ENCODE measurements around the gene FSD1L.
"Not testable (repeated sequence)": the region's sequence is repeated elsewhere in the genome, so short reads cannot be mapped to it uniquely, and the experiment has no call there.

DNA sequence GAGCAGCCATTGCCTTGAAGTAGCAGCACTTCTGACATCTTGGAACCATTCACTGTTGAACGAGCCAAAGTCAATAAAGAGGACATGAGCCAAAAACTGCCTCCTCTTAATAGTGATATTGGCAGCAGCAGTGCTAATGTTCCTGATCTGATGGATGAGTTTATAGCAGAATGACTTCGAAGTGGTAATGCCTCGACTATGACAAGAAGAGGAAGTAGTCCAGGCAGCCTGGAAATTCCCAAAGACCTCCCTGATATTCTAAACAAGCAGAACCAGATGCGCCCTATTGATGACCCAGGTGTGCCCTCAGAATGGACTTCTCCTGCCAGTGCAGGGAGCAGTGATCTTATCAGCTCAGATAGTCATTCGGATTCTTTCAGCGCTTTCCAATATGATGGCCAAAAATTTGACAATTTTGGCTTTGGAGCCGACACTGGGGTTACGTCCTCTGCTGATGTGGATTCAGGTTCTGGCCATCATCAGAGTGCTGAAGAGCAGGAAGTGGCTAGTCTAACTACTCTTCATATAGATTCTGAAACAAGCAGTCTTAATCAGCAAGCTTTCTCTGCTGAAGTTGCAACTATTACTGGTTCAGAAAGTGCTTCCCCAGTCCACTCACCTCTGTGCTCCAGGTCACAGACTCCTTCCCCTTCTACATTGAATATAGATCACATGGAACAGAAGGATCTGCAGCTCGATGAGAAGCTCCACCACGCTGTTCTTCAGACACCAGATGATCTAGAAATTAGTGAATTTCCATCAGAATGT lies 75.0 kb downstream of the FSD1L start:
- TF ChIP-seq, protein P1, sequence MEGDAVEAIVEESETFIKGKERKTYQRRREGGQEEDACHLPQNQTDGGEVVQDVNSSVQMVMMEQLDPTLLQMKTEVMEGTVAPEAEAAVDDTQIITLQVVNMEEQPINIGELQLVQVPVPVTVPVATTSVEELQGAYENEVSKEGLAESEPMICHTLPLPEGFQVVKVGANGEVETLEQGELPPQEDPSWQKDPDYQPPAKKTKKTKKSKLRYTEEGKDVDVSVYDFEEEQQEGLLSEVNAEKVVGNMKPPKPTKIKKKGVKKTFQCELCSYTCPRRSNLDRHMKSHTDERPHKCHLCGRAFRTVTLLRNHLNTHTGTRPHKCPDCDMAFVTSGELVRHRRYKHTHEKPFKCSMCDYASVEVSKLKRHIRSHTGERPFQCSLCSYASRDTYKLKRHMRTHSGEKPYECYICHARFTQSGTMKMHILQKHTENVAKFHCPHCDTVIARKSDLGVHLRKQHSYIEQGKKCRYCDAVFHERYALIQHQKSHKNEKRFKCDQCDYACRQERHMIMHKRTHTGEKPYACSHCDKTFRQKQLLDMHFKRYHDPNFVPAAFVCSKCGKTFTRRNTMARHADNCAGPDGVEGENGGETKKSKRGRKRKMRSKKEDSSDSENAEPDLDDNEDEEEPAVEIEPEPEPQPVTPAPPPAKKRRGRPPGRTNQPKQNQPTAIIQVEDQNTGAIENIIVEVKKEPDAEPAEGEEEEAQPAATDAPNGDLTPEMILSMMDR (optimal IDR thresholded peaks at IDR 0.05 in 1 of 3, IDR thresholded peaks at IDR 0.05 in 1 of 3, conservative IDR thresholded peaks at IDR 0.05 in 1 of 3; ENCODE audit: extremely low read depth in 1 of 3, insufficient read depth in 2 of 3, low read length in 3 of 3): not testable (repeated sequence)
- not testable (repeated sequence) for TF ChIP-seq EZH2 (IDR thresholded peaks at IDR 0.05; ENCODE audit: low read length)
